NCI-H187 (cell line): ENCODE measurements around the gene PRKG1.

Experiments used
- DNase-seq, 2 experiments: peaks; one replicate each; lab custom pipeline; 2025; lab: John Stamatoyannopoulos, UW

PRKG1 gene

DNA sequence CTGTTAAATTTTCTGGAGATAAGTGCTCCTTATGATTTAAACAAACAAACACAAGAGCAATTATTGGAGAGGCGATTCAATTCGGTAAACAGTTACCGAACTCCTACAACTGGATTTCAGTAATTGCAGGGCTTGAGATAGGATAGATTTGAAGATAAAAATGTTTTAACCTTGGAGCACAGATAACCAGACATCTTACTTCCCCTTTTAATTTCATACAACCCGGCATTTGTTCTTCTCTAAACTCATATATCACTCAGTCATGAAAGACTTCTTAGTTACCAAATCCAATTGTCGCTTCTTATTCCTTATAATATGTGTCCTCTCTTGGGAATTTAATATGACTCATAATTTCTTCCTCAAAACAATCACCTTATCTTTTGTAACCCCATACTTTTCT is 861.1 kb downstream of the PRKG1 start:
- no peak for DNase-seq

DNA sequence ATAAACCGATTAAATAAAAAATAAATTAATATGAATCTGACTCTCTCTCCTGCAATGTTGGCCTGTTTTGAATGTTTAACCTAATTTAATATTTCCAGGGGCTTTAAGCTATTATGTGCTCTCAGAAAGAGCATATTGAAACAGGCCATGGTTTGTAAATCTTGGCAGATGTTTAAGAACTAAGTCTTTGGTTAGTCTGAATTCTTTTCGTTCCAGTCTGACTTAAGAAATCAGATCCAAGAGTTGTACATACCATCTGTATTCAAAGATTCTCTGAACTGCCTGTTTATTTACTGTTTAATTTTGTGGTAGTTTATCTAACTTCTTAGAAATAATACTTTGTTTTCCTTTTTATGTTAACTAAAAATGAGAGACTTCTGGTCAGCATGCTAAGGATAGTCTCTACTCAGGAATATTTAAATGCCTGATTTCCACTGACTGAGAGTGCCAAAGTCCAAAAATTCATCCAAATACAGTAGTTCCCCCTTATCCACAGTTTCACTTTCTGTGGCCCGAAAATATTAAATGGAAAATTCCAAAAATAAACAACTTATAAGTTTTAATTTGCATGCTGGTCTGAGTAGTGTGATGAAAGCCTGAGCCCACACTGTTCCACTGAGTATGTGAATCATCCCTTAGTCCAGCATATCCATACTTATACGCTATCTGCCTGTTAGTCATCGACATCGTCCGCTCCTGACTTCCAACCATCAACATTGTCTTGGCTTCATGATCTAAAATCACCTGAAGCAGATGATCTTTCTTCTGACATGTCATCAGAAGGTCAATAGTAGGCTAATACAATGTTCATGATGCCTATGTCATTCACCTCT is 863.2 kb downstream of the PRKG1 start:
- no peak for DNase-seq

DNA sequence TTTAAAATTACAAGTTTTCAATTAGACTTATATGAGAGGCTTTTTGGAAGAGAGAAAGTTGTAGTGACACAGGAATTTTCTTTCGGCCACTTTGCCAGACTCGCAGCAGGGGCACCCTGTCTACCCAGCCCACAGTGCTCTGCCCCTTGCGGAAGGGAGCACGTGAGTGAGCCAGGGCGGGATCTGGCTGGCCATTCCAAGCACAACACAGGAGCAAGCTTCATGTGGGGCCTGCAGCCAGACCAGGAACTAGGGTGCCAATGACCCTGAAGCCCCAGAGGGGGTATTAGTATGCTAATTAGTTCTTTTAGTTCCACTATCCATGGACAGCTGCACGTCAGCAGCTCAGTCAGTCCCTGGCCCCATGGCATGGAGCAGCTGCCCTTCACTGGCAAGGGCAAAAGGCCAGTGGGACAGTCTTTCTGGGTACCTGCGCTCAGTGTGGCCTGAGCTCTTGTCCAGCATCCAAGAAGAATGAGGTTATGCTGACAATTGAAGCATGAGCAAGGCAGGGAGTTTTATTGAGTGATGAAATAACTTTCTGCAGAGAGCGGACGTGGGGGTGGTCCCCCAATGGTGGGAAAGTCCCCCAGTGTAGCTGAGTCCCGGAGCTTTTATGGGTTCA is 876.2 kb downstream of the PRKG1 start:
- no peak for DNase-seq

DNA sequence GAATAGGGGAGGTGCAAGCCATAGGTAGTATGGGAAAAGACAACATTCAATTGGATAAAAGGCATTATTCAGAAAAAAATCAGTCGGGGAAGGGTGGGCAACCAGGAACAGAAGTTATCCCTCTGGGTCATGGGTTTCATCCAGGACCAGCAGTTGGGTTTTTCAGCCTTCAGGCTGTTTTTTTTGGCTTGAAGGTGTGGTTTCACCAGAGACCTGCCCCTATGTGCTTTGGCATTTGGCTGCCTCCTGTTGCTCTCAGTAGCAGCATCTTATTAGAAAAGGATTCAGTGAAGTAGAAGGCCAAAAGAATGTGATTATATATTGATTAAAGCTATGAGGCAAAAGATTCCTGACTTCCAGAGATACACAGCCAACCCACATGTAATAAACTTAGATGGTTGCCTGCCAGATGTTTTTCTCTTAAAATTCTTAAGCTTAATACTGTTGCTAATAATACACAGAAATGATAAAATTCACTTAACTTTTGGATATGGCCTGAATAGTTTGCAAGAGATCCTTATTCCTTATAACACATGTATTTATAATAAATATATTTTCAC is 876.8 kb downstream of the PRKG1 start:
- DNase-seq: no peak

DNA sequence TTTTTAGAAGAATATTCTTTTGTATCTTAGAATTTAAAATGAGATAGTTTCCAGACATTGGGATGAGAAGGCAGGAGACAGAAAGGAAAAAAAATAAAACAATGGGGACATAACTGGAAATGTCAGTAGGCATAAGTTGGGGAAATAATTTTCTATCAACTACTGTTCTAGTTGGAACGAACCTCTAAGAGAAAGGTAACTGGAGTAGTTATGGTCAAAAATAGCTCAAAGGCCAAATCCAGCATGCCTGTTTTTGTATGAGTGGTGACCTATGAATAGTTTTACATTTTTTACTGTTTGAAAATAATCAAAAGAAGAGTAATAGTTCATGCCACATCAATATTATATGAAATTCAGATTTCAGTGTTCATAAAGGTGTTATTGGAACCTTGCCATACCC is 877.3 kb downstream of the PRKG1 start:
- DNase-seq: no peak

DNA sequence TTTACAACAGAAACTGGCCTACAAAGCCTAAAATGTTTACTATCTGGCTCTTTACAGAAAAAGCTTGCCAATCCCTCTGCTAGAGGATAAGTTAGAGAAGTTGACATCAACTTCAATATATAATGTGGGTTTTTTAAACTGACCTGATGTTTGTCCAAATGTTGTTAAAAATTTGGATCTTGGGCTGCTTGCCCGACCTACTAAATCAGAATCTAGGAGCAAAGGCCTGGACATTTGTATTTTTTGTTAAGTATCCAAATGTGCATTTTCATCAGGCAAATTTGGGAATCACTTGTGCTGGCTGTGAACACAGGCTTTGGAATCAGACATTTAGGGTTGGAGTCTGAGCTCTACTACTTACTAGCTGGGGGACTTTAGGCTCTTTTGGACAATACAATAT is 877.8 kb downstream of the PRKG1 start:
- no peak for DNase-seq

DNA sequence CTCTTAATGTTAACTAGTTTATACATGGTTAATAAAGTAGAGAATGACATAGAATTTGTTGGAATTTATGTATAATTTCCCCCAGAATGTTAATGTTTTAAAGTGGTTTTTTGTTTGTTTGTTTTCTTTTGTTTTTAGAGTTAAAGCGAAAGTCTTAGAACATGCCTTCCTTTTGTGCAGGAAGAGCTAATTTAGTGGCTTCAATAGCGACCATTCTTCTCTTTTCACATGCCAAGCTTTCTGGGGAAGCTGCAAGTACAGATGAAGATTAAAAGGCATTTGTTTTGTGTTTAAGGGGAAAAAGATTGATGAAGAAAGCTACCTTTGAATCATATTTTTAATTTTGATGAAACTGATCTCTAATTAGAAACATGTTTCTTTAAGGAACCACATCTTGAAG is 881.4 kb downstream of the PRKG1 start:
- no peak for DNase-seq

DNA sequence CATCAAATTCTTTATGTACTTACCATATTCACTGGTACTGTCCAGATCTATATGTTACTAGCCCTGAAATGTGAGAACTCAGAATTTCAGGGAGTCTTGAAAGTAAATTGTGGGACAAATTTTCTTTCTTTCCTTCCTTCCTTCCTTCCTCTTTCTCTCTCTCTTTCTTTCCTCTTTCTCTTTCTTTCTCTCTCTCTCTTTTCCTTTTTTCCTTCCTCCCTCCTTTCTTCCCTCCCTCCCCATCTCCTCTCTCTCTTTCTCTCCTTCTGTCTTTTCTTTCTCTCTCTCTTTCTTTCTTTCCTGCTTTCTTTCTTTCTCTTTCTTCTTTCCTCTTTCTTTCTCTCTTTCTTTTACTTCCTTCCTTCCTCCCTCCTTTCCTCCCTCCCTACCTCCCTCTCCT is 882.5 kb downstream of the PRKG1 start:
- DNase-seq: no peak

DNA sequence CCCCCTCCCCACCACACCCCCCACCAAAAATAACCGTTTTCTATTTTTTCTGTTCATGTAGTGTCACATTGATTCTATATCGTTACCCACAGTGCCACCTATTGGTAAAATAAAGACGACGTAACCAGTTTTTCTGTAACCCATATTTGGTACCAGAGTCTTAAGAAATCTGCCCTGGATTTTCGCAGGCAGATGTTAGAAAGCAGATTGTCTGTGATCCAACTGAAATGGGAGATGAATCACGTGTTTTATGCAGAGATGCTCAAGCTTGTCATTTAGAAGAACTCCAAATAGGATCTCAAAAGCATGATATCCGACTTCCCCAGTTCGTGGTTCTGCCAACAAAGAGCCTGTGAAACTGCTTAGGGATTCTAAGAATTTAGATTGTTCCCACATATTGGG is 886.2 kb downstream of the PRKG1 start:
- DNase-seq: no peak

DNA sequence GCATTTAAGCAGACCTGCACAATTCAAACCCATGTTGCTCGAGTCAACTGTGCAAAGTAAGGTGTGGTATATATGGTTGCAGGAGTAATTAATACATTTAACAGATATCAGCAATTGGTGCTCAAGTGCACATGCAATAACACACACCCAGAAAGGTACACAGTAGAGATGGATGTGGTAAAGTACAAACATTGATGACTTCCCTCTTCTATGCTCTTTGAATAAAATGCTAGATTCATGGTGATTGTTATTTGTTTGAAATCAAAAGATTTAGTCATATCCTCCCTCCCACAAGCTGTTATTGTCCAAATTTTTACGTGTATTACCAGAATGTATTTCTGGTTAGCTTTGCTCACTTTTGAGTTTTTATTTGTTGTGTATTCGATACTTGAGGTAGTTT is 887.1 kb downstream of the PRKG1 start:
- DNase-seq: no peak

DNA sequence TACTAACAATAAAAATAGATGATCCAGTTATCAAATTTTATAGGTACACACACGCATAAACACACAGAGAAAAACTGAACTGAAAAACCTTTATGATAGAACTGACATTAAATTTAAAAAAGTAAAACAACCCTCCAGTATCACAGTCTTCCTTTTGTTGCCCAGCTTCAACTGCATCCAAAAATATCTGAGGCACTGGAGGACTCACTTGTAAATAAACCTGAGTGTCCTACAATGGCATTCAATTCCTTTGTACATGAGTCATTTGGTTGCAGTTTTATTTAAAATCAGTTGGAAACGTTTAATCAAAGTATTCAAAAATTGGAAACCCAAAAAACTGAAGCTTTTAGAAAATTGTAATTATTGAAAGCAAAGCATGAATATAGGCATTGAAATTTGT is 890.3 kb downstream of the PRKG1 start:
- DNase-seq: no peak

DNA sequence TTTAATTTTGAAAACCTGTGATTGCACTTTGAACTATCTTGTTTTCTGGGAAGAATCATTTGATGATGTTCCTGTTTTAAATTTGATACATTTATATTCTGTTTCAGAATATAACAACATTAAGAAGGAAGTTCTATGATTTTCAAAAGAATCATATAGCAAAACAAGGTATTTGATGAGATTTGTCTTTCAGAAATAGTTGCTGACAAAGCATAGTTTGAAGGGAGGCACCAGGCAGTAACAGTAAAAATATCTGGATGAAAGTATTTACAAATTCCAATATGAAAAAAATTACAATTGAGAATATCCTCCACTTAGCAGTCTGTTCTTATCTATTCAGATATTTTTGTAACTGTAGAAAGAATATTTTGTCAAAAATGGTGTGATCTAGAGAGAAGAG is 891.2 kb downstream of the PRKG1 start:
- DNase-seq: no peak

DNA sequence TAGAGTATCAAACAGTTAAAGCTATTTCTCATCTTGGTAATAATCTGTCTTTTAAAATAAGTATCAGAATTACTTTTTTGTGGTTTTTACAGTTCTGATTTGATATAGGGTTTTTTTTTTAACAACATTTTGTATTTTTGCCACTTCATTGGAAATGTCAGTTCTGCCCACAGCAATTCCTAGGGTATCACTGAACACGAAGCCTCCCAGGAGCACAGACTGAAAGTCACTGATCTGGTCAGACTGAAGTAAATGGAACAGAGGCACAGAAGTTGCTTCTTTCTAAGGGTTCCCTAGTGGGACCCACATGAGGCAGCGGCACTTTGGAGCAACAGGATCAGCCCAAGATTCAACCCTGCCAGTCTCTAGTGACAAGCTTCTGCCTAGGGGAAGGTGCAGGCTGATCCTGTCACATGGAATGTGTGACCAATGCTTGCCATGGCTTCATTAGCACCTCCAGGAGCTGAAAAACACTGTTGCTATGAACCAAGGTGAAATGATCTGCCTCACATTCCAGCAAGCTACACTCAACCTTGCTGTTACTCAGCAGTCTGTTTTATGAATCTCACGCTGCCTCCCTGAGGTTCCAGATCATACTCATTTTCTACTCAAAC is 898.6 kb downstream of the PRKG1 start:
- no peak for DNase-seq

DNA sequence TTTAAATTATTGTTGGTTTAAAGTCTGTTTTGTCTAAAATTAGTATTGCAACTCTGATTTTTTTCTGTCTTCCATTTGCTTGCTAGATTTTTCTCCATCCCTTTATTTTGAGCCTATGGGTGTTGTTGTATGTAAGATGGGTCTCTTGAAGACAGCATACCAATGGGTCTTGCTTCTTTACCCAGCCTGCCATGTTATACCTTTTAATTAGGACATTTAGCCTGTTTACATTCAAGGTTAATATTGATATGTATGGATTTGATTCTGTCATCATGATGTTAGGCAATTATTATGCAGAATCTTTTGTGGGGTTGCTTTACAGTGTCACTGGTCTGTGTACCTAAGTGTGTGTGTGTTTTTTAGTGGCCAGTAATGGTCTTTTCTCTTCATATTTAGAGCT is 906.5 kb downstream of the PRKG1 start:
- DNase-seq: no peak

DNA sequence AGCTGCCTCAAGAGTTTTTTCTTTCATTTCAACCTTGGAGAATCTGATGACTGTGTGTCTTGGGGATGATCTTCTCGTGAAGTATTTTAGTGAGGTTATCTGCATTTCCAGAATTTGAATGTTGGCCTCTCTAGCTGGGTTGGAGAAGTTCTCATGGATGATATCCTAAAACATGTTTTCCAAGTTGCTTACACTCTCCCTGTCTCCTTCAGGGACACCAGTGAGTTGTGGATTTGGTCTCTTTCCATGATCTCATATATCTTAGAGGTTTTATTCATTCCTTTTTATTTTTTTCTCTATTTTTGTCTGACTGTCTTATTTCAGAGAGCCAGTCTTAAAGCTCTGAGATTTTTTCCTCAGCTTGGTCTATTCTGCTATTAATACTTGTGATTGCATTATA is 907.4 kb downstream of the PRKG1 start:
- no peak for DNase-seq

DNA sequence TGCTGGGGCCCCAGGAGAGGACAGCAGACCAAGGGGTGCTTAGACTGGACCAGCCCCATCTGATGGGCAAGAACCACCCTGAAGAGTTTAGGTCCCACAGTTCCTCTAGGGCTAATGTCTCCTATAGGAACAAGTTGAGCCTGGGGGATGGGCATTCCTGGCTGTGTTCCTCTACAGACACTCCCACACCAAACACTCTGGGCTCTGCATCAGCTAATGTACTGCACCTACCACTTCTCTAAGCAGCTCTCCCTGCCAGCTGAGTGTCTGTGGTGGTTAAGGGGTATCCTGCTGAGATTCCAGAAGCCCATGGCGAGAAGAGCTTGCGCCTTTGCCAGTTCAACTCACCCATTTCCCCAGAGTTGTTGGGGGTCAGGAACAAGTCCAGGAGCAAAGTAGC is 909.2 kb downstream of the PRKG1 start:
- DNase-seq: no peak

DNA sequence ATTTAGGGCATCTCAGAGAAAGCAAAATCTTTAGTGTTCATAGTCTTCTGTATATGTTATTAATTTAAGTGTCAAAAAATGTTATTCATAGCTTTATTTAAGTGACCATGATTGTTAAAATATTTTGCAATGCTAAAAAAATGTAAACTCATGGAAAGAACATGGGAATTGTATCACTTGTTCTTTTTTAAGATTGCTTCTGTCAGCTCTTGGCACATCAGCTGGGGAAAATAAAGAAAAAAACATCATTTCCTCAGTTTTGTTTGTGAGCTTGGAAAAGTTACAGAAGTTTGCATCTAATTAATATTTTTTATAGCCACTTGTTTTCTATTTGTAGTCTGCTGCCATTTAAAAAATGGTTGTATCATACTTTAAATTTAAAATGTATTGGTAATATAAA is 911.0 kb downstream of the PRKG1 start:
- no peak for DNase-seq

DNA sequence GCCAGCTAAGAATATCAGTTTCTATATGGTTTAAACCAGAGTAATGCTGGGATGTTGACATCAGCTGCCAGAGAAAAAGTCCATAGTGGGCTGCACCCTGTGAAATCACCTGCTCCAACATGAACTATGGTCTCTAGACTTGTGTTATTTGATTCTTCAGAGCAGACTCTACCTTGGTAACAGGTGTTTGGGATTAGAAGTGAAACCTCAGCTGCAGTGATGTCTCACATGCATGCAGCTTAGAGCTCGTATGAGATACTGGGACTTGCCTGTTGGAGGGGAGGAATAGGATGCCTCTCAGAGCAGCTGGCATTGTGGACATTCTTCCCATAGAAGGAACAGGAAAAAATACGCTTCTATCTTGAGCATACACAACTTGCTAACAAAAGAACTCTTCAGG is 912.2 kb downstream of the PRKG1 start:
- DNase-seq: no peak

DNA sequence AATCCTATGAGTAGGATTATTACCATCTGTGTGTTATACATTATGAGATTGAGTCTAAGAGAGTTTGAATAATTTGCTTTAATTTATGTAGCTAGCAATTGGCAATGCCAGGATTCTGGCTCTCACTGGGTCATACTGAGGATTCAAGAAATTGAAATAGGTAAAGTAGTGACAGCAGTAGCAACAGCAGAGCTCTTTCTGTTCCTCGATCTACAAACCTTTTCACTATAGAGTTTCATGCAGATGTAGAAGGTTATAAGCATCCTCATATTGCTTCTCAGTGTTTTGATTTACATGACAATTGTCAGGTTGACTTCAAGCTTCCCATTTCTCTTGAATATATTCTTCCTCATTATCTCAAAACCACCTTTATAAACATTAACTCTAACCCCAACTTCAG is 919.2 kb downstream of the PRKG1 start:
- no peak for DNase-seq

DNA sequence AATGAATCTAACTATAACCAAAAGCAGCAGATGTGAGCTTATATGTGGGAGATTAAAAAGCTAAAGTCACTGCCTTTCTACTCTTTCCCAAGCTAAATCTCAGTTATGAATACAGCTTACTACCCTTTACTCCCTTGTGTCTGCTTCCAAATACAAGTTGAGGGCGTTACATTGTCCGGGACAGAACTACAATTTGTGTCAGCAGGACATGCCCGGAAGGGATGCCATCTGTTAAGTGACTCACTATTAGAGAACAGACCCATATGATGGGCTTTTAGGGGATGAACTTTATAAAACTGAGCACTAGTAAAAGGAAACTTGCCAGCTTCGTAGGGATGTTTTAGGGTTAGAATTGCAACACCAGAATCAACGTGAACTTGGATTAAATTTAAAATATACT is 924.8 kb downstream of the PRKG1 start:
- DNase-seq: no peak

DNA sequence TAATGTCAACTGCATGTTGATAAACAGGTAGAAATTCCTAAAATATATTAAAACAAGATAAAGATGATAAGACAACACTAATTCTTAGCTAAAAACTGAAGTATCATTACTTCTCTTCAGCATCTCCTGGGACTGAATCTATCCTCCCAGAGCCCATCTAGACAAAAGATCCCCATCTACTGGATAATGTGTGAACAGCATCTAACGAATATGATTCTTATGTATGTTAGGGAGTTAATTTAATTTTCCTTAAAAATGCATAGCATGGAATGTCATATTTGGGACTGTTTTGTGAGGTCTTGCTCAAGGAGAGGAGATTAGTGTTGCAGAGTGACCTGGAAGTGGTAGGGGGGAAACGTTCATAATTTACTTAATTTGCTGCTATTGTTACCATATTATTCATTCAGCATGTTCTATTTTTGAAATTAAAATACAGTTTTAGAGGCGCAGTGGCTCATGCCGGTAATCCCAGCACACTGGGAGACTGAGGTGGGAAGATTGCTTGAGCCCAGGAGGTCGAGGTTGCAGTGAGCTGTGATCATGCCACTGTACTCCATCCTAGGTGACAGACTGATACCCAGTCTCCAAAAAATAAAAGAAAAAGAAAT is 930.2 kb downstream of the PRKG1 start:
- no peak for DNase-seq

DNA sequence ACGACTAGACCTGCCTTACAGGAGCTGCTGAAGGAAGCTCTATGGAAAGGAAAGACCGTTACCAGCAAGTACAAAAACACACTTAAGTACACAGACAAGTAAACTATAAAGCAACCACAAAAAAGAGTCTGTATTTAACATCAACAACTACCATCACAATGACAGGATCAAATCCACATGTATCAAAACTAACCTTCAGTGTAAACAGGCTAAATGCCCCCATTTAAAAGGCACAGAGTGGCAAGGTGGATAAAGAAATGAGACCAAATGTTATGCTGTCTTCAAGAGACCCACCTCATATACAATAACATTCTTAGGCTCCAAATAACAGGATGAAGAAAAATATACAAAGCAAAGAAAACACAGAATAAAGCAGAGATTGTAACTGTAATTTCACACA is 932.8 kb downstream of the PRKG1 start:
- no peak for DNase-seq

DNA sequence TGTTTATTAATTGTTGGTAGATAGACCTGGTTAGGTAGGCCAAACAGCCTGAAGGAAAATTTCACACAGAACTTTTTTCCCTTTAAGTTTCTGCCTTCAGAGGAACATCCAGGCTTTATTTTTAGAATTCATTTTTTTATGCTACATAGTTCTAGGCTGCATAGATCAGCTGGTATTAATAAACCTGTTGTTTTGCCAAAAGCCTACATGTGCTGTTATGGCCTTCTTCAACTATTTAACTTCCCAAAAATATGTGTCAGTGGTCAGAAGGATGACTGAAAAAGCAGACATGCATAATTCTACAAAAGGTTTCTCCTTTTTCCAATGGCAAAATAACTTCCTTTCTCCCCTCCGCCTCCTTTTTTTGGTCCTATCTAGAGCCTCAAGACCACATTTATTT is 936.8 kb downstream of the PRKG1 start:
- DNase-seq: no peak
